H1 (cell line): ENCODE results near the gene BCKDHB. TPM values are rescaled to one million over a fixed set of nuclear protein-coding genes. Genes with fewer than 3 reads are reported as not detected.

ENCODE experiments used
- CTCF ChIA-PET: fragments of 300-600 bp; sonication (Branson Sonifier 250); formaldehyde crosslinking; loops from one replicate; lab custom pipeline; 2021; ENCODE audit not compliant: partially characterized antibody; lab: Charles Lee
- POLR2A ChIA-PET: fragments of 300-600 bp; sonication (Branson Sonifier 250); formaldehyde crosslinking; loops from one replicate; lab custom pipeline; 2021; ENCODE audit warnings: inconsistent platforms; ENCODE audit not compliant: partially characterized antibody; lab: Charles Lee
- DNase-seq, 2 experiments: peaks; one replicate each; pipeline versions ENCODE4 v3.0.0 to v3.0.0-alpha.2; 2010 to 2022; ENCODE audit warnings: low spot score in 2 of 2, low read depth in 1 of 2, mixed read lengths in 1 of 2
- FAIRE-seq: peaks from 2 replicates; lab custom pipeline; 2011; peaks lifted over from hg19 to GRCh38; lab: Jason Lieb, UNC
- H2AFZ ChIP-seq: 2 replicates; pipeline ENCODE4 v1.8.1; 2012; ENCODE audit warnings: low read length, inconsistent platforms
- H2AK5ac ChIP-seq: 2 replicates; pipeline ENCODE4 v1.6.1; 2013; ENCODE audit warnings: low read depth, low read length
- H2BK120ac ChIP-seq: replicated peaks from 2 replicates; pipeline ENCODE3; 2013; ENCODE audit warnings: low read depth, low read length, inconsistent platforms
- H2BK12ac ChIP-seq: 2 replicates; pipeline ENCODE4 v1.6.1; 2013; ENCODE audit warnings: low read depth, low read length
- H2BK15ac ChIP-seq: 2 replicates; pipeline ENCODE4 v1.6.1; 2013; ENCODE audit warnings: low read length
- H2BK20ac ChIP-seq: 2 replicates; pipeline ENCODE4 v1.6.1; 2013; ENCODE audit warnings: low read length
- H2BK5ac ChIP-seq: 2 replicates; pipeline ENCODE4 v1.6.1; 2013; ENCODE audit warnings: low read depth, low read length
- H3K14ac ChIP-seq: 2 replicates; pipeline ENCODE4 v1.6.1; 2013; ENCODE audit warnings: inconsistent platforms; ENCODE audit not compliant: insufficient read length
- H3K18ac ChIP-seq: 2 replicates; pipeline ENCODE4 v1.6.1; 2013; ENCODE audit warnings: low read length; ENCODE audit errors: extremely low read depth
- H3K23ac ChIP-seq: 2 replicates; pipeline ENCODE4 v1.6.1; 2013; ENCODE audit warnings: inconsistent platforms; ENCODE audit not compliant: insufficient read length
- H3K23me2 ChIP-seq: 2 replicates; pipeline ENCODE4 v1.6.1; 2013; ENCODE audit warnings: low read depth, low read length
- H3K27ac ChIP-seq: 2 replicates; pipeline ENCODE4 v1.6.1; 2011; ENCODE audit warnings: low read depth, low read length, inconsistent platforms
- H3K27me3 ChIP-seq, 4 experiments: replicated peaks in 1 of 4; 1 replicate in 1 of 4; 2 replicates in 3 of 4; pipeline versions ENCODE4 v1.6.1 to v1.8.1; 2011 to 2013; ENCODE audit warnings: low read length in 3 of 4, mild to moderate bottlenecking in 3 of 4, inconsistent platforms in 2 of 4, mixed read lengths in 2 of 4, moderate library complexity in 1 of 4; ENCODE audit not compliant: control insufficient read depth in 3 of 4, insufficient read depth in 3 of 4; ENCODE audit errors: extremely low read depth in 1 of 4
- H3K36me3 ChIP-seq, 4 experiments: 2 replicates each; pipeline versions ENCODE4 v1.6.1 to v1.8.1; 2011 to 2013; ENCODE audit warnings: mild to moderate bottlenecking in 4 of 4, low read length in 3 of 4, moderate library complexity in 2 of 4, control low read depth in 1 of 4, inconsistent platforms in 1 of 4; ENCODE audit not compliant: insufficient read depth in 4 of 4, control insufficient read depth in 2 of 4
- H3K4ac ChIP-seq: replicated peaks from 2 replicates; pipeline ENCODE3; 2013; ENCODE audit warnings: low read length, low read depth, mixed read lengths, inconsistent platforms; ENCODE audit not compliant: insufficient read length
- H3K4me1 ChIP-seq, 4 experiments: replicated peaks in 1 of 4; 1 replicate in 1 of 4; 2 replicates in 3 of 4; pipeline versions ENCODE4 v1.6.1 to v1.8.1; 2011 to 2013; ENCODE audit warnings: low read length in 3 of 4, inconsistent platforms in 2 of 4, mixed read lengths in 1 of 4; ENCODE audit not compliant: insufficient read depth in 4 of 4, control insufficient read depth in 3 of 4
- H3K4me2 ChIP-seq, 2 experiments: 2 replicates each; pipeline versions ENCODE4 v1.6.1 to v1.8.1; 2011 to 2013; ENCODE audit warnings: low read depth in 2 of 2, low read length in 2 of 2, control low read depth in 1 of 2, inconsistent platforms in 1 of 2, mild to moderate bottlenecking in 1 of 2; ENCODE audit not compliant: insufficient read depth in 1 of 2
- H3K4me3 ChIP-seq, 4 experiments: fragments of 200-600, 300-600 bp in 1 of 4; sonication (generic), shearing (Covaris generic), sonication (Bioruptor Twin) in 1 of 4; 2 replicates each; pipeline versions ENCODE4 v1.5.1 to v1.8.1; 2011 to 2016; ENCODE audit warnings: low read length in 4 of 4, low read depth in 3 of 4, control low read depth in 2 of 4, inconsistent platforms in 2 of 4, mild to moderate bottlenecking in 2 of 4, mixed read lengths in 1 of 4, moderate library complexity in 1 of 4; ENCODE audit not compliant: insufficient read depth in 2 of 4; ENCODE audit errors: extremely low read depth in 1 of 4
- H3K56ac ChIP-seq: replicated peaks from 2 replicates; pipeline ENCODE3; 2013; ENCODE audit warnings: low read depth, mild to moderate bottlenecking, mixed read lengths, low read length, inconsistent platforms; ENCODE audit not compliant: insufficient read length
- H3K79me1 ChIP-seq: 2 replicates; pipeline ENCODE4 v1.6.1; 2013; ENCODE audit warnings: low read depth, low read length, control low read depth
- H3K79me2 ChIP-seq, 2 experiments: 2 replicates each; pipeline versions ENCODE4 v1.6.1 to v1.8.1; 2012 to 2013; ENCODE audit warnings: low read length in 2 of 2, mild to moderate bottlenecking in 2 of 2, inconsistent platforms in 1 of 2; ENCODE audit not compliant: insufficient read depth in 2 of 2, control insufficient read depth in 1 of 2
- H3K9ac ChIP-seq, 4 experiments: replicated peaks in 1 of 4; 1 replicate in 1 of 4; 2 replicates in 3 of 4; pipeline versions ENCODE4 v1.6.1 to v1.8.1; 2011 to 2013; ENCODE audit warnings: low read depth in 3 of 4, low read length in 3 of 4, control low read depth in 2 of 4, mild to moderate bottlenecking in 2 of 4, moderate library complexity in 2 of 4, inconsistent platforms in 1 of 4; ENCODE audit errors: extremely low read depth in 1 of 4
- H3K9me3 ChIP-seq, 2 experiments: 2 replicates each; pipeline versions ENCODE4 v1.6.1 to v1.8.1; 2012 to 2013; ENCODE audit warnings: mild to moderate bottlenecking in 2 of 2, moderate library complexity in 2 of 2, control low read depth in 1 of 2, inconsistent platforms in 1 of 2, low read depth in 1 of 2, low read length in 1 of 2, mixed read lengths in 1 of 2; ENCODE audit not compliant: insufficient read depth in 2 of 2
- H4K20me1 ChIP-seq, 2 experiments: replicated peaks in 1 of 2; 2 replicates each; pipeline versions ENCODE3 to v1.8.1; 2011 to 2013; ENCODE audit warnings: inconsistent platforms in 2 of 2, low read length in 2 of 2, mild to moderate bottlenecking in 1 of 2; ENCODE audit not compliant: insufficient read depth in 2 of 2, control insufficient read depth in 1 of 2
- H4K5ac ChIP-seq: 2 replicates; pipeline ENCODE4 v1.6.1; 2013; ENCODE audit warnings: low read length, low read depth, mixed read lengths, inconsistent platforms; ENCODE audit not compliant: insufficient read length
- H4K8ac ChIP-seq: 2 replicates; pipeline ENCODE4 v1.8.0; 2013; ENCODE audit warnings: mild to moderate bottlenecking, moderate library complexity, low read length, inconsistent platforms; ENCODE audit not compliant: insufficient read depth; ENCODE audit errors: extremely low read depth
- H4K91ac ChIP-seq: replicated peaks from 2 replicates; pipeline ENCODE3; 2013; ENCODE audit warnings: low read length, mixed read lengths, inconsistent platforms; ENCODE audit not compliant: insufficient read length
- BRCA1 ChIP-seq: IDR thresholded peaks from 2 replicates; pipeline ENCODE4 v1.6.1; 2012; ENCODE audit warnings: low read depth, low read length, improper control_type of control experiment
- CHD1 ChIP-seq: IDR thresholded peaks from 2 replicates; pipeline ENCODE4 v1.6.1; 2012; ENCODE audit warnings: low read depth, low read length, improper control_type of control experiment
- JUN ChIP-seq: IDR thresholded peaks from 2 replicates; pipeline ENCODE4 v1.6.1; 2011; ENCODE audit warnings: low read depth, mild to moderate bottlenecking, improper control_type of control experiment, low read length
- SP1 ChIP-seq: IDR thresholded peaks from 2 replicates; pipeline ENCODE4 v1.6.1; 2011; ENCODE audit warnings: low read depth, low read length
- SP2 ChIP-seq: IDR thresholded peaks from 2 replicates; pipeline ENCODE4 v1.6.1; 2012; ENCODE audit warnings: mild to moderate bottlenecking, low read length, inconsistent platforms
- TCF12 ChIP-seq: IDR thresholded peaks from 2 replicates; pipeline ENCODE4 v1.6.1; 2011; ENCODE audit warnings: low read depth, mild to moderate bottlenecking, low read length
- WGBS, 2 experiments: shearing (Covaris generic) in 1 of 2; methylation state at CpG; one replicate each; pipeline versions ENCODE4 v1.1.6 to v1.1.7; 2013 to 2015; ENCODE audit warnings: low lambda C conversion rate in 2 of 2, mixed read lengths in 2 of 2, inconsistent platforms in 1 of 2, low coverage in 1 of 2, missing lambda C conversion rate in 1 of 2; ENCODE audit not compliant: insufficient replicate concordance in 2 of 2, insufficient coverage in 1 of 2, insufficient read length in 1 of 2; ENCODE audit errors: extremely low coverage in 1 of 2, missing lambda C conversion rate in 1 of 2; 5-methylcytosine and 5-hydroxymethylcytosine counted together
- polyA plus RNA-seq, 7 experiments: library from polyadenylated mRNA; depleted of rRNA in 3 of 7; stranded (reverse) in 5 of 7; unstranded in 2 of 7; fragments of >200 nt in 5 of 7; fragments of 200-250 nt in 2 of 7; gene quantifications; 1 replicate in 5 of 7; 2 replicates in 1 of 7; 4 replicates in 1 of 7; pipeline versions ENCODE4 v1.2.1 to v1.2.3, GENCODE V29; 2011 to 2013; ENCODE audit warnings: missing spikeins in 2 of 7, mixed read lengths in 2 of 7
- total RNA-seq: library from RNA; stranded (reverse); fragmentation: NEBNext Ultra II Directional; extraction: Animal tissue kit (Norgen Biotek cat#: 25700); gene quantifications from 2 replicates; pipeline ENCODE4 v1.2.1, GENCODE V29; 2021

The BCKDHB gene
- total and polyA plus RNA-seq, 2 of the 8 experiments (the other 6 are each of a cell fraction or from before 2014, with no cell fraction given): 22.1 to 30.8 TPM

DNA sequence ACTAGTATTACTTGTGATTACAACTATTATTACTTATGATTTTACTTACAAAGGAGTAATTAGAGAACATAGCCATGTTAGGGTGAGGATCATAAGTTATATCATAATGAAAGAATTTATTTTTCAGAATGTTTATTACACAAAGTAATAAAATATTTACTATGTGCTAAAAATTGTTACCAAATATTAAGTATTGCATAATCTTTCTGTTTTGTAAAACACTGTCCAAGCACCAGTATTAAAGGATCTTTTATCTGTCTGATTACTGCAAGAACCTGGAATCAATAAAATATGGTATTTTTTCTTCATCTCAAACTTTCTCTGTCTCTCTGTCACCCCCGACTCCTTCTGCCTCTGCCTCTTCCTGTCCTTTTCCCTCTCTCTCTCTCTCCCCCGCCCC, 250.1 kb downstream of the BCKDHB start:
- no peaks in the 10 kb centered on the region for H3K79me2 ChIP-seq
- TF ChIP-seq SP2: no peak
- TF ChIP-seq TCF12: no peak
- TF ChIP-seq SP1: no peak
- no peak for TF ChIP-seq BRCA1
- TF ChIP-seq JUN: no peak
- no peak for TF ChIP-seq CHD1
- TF ChIP-seq, all 59 proteins: peak for 0
- no peak overlapping the region for H3K4ac ChIP-seq
- no peak overlapping the region for H2BK12ac ChIP-seq
- H3K9ac ChIP-seq: no peak overlapping the region
- H4K8ac ChIP-seq: no peak overlapping the region
- no CpG with 5 or more reads among the region's 2 CpGs for WGBS, 2 experiments
- no peak overlapping the region for H3K4me3 ChIP-seq
- DNase-seq (no peak), FAIRE-seq (no peak)
- H4K20me1 ChIP-seq: no peaks in the 10 kb centered on the region
- H2BK20ac ChIP-seq: no peak overlapping the region
- ChIA-PET CTCF (interaction anchor here (1.6 to 2.1 kb wide), 2 partner anchors 19 to 142 kb away, joined by 4 to 6 read pairs; no protein-coding TSS in a partner anchor), POLR2A (no interaction called here)
- no peak overlapping the region for H2BK120ac ChIP-seq
- H3K4me1 ChIP-seq: 0 out of 7 replicates have a peak, but pooled peaks cover 0 to 3% (median 0%) of the 10 kb centered on the region in 4 experiments
- no peaks in the 10 kb centered on the region for H3K23me2 ChIP-seq
- H3K27ac ChIP-seq: no peak overlapping the region
- no peak overlapping the region for H3K23ac ChIP-seq
- no peak overlapping the region for H3K18ac ChIP-seq
- no peak overlapping the region for H2BK5ac ChIP-seq
- H3K27me3 ChIP-seq: no peaks in the 10 kb centered on the region
- no peak overlapping the region for H2AFZ ChIP-seq
- H4K91ac ChIP-seq: no peak overlapping the region
- no peak overlapping the region for H3K56ac ChIP-seq
- H3K9me3 ChIP-seq: no peaks in the 10 kb centered on the region
- H3K4me2 ChIP-seq: no peak overlapping the region
- no peak overlapping the region for H2AK5ac ChIP-seq
- no peak overlapping the region for H4K5ac ChIP-seq
- H3K14ac ChIP-seq: no peak overlapping the region
- H3K79me1 ChIP-seq: no peaks in the 10 kb centered on the region
- H3K36me3 ChIP-seq: no peaks in the 10 kb centered on the region
- no peak overlapping the region for H2BK15ac ChIP-seq
